Left ventricle myocardium superior (tissue), 1 donor: ENCODE measurements around the gene KCNJ5. TPM values are rescaled to one million over a fixed set of nuclear protein-coding genes. Genes with fewer than 3 reads are reported as not detected.
A peak's percentile ranks its signal among the peaks of the same experiment; 100 is the strongest.

Experiments
- ATAC-seq: fragments of 200-7000 bp; cut with Tn5 transposase; one replicate; pipeline ENCODE4 v1.9.1; 2020; ENCODE audit warnings: mild to moderate bottlenecking, moderate library complexity
- DNase-seq: peaks from one replicate; pipeline ENCODE4 v3.0.0-alpha.2; 2020
- intact Hi-C: fragments of 100-400 bp; cut with micrococcal nuclease; formaldehyde crosslinking; loops from one replicate; pipeline ENCODE4 v1.11.0; 2022
- total RNA-seq: library from RNA; stranded (reverse); fragmentation: NEBNext Ultra II Directional; extraction: Animal tissue kit (Norgen Biotek cat#: 25700); gene quantifications from one replicate; pipeline ENCODE4 v1.2.1, GENCODE V29; 2021
- donor health status: DM: no; HTN: yes; CAD: no; lungs with severe emphysema.

The KCNJ5 gene
- total RNA-seq, 1 donor from 2014 or later, result 7.2 TPM

DNA sequence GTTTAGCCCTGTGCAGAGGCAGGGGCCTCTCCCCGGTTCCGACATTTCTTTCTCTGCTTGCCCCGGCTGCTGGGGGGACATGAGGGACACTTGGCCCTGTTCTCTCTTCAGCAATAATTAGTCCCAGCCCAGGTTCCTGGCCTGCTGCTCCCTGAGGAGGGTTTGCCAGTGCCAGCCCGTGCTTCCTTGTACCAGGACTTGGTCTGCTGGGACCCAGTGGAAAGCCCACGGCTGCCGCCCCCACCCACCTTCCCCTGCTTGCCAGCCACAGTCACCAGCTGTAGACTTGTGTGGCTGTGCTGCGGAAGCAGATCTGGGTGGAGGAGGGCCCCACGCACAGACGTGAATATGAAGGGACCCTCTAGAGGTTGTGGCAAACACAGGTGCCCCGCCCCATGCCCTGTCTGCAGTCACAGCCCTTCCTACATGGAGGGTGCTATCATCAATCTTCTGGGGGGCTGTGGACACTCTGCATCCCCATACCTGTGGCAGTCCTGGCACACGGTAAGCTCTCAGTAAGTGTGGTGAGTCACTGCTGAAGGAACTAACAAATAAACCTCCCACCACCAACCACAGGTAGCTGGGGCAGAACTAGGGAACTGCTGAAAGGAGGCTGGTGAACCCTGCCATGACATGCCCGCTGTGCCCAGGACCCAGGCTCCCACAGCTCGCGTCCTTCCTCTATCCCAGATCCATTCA is 50.6 kb downstream of the KCNJ5 start:
- no peak for DNase-seq
- no peak for ATAC-seq
- intact Hi-C loops, result no loop called here

DNA sequence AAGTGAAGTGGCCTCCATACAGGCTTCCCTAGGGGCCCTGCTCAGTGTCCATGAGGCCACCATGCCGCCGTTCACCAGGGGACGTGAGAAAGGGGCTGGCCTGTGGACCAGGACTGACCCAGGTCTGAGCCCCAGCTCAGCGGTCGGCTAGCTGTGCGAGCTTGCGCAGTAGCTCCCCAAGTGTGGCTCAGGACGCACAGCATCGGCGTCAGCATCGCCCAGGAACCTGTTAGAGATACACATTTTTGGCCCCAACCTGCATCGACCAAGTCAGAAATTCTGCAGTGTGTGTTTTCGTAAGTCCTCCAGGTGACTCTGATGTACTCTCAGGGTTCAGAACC is 51.1 kb downstream of the KCNJ5 start:
- DNase-seq (no peak), ATAC-seq (no peak)
- intact Hi-C loops, result no loop called here

DNA sequence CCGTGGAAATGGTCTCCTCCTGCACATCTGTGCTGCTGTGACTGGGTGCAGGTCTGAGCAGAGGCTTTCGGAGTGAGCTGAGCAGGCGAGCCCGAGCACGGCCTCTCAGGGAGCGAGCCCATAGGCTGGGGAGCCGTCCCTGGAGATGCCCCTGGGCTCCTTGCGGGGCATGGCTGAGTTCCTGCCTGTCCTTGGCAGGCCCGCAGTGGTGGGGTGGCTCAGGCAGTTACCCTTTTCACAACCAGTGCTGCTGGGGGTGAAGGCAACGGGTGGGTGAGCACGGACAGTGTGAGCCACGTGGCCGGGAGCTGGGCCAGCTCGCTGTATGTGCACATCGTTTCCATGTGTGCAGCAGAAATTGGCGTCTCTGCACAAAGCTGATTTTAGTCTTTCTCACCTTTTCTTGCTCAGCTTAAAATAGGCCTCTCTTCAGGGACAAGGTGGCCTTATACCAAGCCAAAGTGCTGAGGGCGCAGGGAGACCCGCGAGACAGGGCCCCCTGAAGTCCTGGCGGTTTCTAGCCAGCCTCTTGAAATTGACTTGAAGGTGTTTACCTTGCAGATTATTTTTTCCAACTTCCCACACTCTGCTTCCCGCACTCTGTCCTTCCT is 51.8 kb downstream of the KCNJ5 start, which contains the start of gene TP53AIP1:
TP53AIP1 (minus strand) TSS at position 55 of the 611 bp plus-strand sequence. CDS start 5,053 bp downstream, outside the sequence.
- DNase-seq (no peak), ATAC-seq (no peak)
- intact Hi-C loops, result no loop called here

DNA sequence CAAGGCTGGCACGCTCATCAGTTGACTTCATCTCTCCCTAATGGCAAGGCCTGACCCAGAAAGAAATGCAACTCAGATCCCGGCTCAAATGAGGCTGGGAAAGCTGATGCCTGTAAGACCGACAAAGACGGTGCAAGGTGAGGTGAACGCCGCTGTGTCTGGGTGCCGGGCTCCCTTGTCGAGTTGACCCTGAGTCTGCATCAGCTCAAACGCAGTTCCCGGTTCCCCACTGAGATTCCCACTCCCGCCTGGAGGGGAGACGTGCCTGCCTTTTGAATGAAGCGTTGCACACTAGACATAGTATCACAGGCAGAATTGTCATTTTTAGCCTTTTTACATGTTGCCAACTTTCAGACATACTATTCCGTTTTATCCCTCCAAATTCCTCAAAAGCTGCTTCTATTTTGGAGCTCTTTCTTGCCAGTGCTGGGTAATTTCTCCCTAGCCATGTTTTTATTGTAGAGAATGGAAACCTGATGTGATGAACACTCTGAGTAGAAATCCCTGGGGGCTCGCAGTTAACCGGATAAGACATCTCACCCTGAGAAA is 52.3 kb downstream of the KCNJ5 start:
- ATAC-seq (no peak), DNase-seq (no peak)
- intact Hi-C loops, result no loop called here

DNA sequence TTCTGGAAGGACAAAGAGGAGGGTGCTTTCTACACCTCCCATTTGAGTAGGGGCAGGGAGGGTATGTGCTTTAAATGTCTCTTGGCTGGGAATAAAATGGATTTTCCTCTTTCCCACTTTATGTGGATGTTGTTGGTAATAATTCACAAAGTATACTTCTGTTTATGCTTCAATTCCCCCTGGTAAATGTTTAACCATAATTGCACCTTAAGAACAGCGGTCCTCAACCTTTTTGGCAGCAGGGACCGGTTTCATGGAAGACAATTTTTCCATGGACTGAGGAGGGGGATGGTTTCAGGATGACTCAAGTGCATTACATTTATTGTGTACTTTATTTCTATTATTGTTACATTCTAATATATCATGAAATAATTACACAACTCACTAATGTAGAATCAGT is 55.5 kb downstream of the KCNJ5 start:
- ATAC-seq, result no peak
- no peak for DNase-seq
- intact Hi-C loops, result no loop called here

DNA sequence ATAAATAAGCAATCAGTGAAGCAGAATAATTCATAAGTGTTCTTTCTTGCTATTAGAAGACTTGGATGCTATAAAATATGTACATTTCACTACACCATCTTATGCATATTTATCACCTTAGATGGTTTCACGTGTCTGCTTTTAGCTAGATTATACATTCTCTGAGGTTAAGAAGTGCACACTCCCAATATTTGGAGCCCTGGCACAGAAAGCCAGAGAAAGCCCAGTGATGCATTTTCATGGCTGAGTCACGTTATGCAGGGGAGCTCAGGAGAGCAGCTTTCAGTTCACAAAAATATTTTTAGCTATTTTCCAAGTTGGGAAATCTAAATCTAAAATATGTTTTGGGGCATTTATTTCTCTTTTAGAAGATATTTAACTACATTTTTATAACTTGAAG is 56.6 kb downstream of the KCNJ5 start:
- intact Hi-C loops, result no loop called here
- ATAC-seq (no peak), DNase-seq (no peak)

DNA sequence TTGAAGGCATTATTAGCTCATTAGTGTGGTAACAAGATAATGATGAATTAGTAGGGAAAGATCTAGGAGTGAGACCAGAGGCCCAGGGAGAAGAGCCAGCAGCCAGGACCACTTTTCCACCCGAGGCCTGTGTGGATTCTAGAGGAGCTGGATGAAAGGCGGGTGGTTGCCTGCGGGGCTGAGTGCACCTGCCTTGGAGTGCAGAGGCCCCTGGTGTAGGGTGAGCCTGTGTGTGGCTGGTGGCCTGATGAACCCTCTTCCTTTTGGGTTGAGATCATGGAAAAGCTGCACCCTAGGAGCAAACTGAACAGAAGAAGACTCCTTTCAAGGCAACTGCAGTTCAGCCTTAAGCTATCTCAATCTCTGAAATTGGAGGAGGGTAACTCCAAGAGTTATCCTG is 57.4 kb downstream of the KCNJ5 start:
- ATAC-seq (peak; percentile 71), DNase-seq (peak; percentile 46)
- intact Hi-C loops, result no loop called here

DNA sequence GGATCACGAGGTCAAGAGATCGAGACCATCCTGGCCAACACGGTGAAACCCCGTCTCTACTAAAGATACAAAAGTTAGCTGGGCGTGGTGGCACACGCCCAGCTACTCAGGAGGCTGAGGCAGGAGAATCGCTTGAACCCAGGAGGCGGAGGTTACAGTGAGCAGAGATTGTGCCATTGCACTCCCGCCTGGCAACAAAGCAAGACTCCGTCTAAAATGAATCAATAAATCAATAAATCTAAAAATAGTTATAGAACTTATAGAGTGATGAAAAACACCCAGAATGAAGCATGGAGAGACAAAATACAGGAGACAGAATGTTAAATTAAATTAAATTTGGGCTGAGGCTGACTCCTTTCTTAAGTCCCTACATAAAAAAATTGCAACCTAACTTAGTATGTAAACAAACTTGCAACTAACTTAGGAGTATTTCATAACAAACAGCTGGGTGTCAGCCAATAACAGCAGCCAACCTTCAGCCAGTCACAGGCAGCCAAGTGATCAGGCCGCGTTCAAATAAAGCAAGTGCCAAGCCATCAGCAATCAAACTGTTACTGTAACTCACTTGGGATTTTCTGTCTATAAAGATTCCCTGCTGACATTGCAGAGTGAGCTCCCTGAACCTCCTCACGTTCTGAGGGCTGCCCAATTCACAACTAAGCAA is 58.8 kb downstream of the KCNJ5 start:
- intact Hi-C loops, result no loop called here
- DNase-seq (no peak), ATAC-seq (no peak)

DNA sequence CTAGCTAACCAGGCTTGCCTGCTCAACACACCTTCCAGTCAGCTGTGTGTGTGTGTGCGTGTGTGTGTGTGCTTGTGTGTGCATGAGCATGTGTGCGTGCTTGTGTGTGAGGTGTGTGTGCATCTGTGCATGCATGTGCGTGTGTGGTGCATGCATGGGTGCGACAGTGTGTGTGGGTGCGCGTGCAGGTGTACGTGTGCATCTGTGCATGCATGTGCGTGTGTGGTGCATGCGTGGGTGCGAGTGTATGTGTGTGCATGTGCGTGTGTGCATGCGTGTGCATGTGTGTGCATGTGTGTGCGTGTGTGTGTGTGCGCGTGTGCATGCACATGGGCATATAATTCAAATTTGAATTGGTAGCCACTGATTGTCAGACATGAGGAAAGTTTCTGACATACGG is 62.0 kb downstream of the KCNJ5 start:
- ATAC-seq (no peak), DNase-seq (no peak)
- intact Hi-C loops, result no loop called here

DNA sequence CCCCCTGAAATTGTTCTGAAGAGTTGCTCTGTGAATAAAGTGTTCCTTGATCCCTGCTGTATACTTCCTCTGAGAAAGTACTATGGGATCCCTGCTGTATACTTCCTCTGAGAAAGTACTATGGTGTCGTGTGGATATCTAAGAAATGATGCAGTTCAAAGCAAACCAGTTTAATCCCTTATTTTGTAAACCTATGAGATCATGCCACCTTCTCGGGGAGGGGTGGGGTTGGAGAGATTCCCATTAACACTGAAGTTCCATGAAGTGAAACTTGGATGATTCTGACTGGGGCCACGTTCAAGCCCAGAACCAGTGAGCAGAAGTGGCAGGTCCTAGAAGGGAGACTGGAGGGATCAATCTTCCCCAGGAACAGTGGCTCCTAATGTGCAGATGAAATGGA is 64.5 kb downstream of the KCNJ5 start:
- intact Hi-C loops, result loop anchor here (2.0 kb wide), 1 partner anchor 71 kb away; no protein-coding TSS in a partner anchor
- ATAC-seq (no peak), DNase-seq (no peak)

DNA sequence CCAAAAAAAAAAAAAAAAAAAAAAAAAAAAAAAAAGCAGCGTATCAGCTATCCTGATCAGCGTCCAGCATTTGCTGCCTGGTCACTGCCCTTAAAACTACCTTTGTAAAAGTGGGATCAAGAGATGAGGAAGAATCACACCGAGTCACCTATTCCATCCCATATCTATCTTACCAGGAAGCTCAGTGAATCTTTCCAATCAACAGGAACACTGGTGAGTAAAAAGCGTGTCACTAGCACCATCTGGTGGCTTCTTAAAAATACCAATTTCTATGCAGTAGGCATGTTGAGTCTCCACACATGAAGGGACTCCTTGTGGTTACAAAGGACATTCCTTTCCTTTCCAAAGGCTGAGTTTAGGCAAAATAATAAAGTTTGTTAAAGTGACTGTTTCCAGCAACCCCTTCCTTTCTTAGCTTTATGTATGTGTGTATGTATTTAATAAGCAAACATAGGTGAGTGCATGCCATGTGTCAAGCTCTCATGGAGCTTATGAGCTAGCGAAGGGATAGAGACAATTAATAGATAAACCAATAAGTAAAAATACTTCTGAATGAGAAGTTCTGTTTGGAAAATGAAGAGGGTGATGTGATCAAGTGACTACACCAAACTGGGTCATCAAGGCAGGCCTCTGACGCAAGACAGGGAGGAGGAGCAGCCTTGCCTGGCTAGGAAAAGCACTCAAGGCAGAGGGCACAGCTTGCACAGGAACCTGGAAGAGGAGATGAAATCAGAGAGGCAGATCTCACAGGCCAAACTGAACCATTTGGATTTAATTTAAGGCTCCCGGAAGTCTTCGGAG is 65.4 kb downstream of the KCNJ5 start:
- DNase-seq (no peak), ATAC-seq (peak; percentile 85)
- intact Hi-C loops, result no loop called here

DNA sequence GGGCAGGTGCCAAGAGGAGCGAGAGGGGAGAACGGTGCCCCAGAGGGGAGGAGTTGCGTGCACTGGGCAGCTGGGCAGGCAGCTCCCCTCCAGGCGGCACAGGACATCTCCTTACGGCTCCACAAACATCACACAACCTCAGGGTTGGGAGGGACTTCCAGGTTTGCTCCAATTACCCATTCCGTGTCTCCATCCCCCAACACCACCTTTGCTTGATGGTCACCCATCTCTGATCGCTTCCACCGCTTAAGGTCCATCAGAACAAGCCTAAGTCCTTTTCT is 66.0 kb downstream of the KCNJ5 start:
- ATAC-seq (no peak), DNase-seq (no peak)
- intact Hi-C loops, result no loop called here

DNA sequence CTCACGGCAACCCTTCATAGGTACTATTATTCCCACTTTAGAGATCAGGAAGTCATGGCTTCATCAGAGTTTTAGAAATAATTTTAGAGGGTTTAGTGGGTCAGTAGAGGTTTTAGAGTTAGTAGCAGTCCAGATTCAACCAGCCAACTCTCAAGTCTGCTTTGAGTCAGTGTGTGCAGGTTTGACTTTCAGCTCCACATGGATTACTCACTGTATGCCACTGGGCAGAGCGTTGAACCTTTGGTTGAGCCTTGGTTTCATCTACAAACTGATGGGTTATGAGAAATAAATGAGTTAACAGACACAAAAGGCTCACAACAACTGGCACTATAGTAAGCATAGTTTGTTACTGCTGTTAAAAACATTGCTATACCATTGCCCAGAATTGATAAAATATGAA is 70.5 kb downstream of the KCNJ5 start:
- ATAC-seq, result no peak
- intact Hi-C loops, result no loop called here

DNA sequence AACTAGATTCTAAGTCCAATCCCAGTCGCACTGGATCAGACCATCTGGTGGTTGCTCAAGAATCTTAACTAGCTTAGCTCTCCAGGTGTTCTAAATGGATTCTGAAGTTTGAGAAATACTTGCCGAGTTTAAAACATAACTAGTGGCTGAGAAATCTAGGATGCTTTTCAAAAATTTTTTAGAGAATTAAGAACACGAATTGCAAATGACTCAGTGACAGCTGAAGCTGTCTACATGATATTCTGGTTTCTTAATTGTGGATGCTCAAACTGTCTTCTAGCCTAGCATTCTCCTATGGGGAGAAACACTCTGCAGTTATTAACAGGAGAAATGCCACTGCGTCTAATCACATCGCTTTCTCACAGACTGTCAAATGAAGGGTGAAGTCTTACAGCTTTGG is 71.7 kb downstream of the KCNJ5 start:
- intact Hi-C loops, result no loop called here
- ATAC-seq (no peak), DNase-seq (no peak)

More for the DNA sequence above, 70.5 kb downstream of the KCNJ5 start:
- no peak for DNase-seq

DNA sequence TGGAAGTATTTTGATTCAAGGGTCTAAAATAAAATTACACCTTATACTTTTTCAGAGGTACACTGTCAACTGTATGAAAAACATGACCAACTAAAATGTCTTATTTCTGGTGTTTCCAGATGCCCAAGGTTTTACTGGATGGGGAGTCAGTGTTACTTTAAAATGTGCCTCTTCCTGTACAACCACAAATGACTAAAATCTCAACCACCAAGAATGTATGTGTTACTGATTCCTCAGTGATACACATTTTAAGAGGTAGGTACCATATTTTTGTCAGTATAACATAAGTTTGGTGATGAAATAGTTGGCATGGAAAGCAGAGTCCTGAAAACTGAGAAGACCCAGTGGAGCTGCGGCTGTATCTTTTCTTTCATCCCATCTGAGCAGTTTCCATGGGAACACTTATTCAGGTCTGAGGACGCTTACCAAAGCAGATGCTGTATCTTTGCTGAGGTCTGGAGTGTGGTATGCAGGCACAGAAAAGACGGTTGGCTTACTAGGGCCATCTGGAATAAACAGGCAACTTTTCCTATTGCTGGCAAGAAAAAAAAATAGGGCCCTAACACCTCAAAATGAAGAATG is 72.7 kb downstream of the KCNJ5 start:
- ATAC-seq, result no peak
- intact Hi-C loops, result no loop called here
- no peak for DNase-seq

DNA sequence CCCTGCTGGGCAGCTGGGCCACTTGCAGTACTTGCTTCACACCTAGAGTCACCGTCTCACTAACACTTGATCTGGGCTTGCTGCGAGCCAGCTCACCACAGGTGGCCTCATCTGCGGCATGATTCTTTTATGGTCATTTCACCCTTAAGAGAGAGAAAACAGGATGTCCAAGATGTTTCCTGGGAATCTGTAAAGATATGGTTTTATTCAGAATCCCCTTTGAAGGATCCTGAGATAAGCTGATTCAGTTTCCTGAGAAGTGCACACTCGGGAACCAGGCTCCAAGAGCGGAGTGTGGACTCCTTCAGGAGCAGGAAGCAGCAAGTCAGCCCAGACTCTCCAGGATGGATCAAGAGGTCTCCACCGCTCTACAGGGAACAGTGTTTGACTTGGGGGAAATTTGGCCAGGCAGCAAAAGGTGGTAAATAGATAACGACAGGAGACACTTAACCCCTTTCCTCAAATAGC is 73.3 kb downstream of the KCNJ5 start:
- ATAC-seq (no peak), DNase-seq (no peak)
- intact Hi-C loops, result no loop called here

DNA sequence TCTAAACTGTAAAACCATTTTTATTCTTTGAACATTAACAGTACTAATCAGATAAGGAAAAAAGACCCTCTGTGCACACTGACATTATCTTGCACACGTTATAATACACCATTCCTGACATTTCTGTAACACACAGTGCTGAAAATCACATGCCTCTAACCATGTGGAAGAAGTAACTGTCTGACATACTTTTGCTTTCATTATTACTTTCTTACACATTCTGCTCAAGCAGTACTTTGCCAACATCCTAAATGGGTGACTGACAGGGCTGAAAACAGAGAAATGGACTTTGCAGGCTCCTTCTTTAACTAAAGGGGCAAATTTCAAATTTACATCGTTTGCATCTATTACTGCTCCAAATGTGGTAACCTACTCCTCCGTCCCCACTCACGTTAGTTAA is 74.3 kb downstream of the KCNJ5 start:
- DNase-seq (no peak), ATAC-seq (no peak)
- intact Hi-C loops, result no loop called here

DNA sequence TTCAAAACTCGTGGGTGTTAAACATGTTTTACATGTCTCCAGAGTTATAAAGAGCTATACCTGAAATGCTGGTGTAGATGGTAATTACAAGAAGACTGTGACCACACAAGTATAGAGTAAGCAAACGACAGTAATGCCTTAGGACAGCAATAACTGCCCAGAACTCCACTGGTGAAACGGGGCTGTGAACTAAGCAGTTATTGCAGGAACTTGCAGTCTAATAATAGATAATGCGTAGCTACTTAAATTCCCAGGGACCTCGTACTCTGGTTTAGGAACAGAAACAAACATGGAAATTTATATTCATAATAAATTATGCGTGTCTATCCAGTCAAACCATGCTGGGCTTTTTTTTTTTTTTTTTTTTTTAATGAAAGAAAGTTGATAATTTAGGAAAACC is 76.4 kb downstream of the KCNJ5 start:
- ATAC-seq (peak; percentile 66), DNase-seq (no peak)
- intact Hi-C loops, result no loop called here

DNA sequence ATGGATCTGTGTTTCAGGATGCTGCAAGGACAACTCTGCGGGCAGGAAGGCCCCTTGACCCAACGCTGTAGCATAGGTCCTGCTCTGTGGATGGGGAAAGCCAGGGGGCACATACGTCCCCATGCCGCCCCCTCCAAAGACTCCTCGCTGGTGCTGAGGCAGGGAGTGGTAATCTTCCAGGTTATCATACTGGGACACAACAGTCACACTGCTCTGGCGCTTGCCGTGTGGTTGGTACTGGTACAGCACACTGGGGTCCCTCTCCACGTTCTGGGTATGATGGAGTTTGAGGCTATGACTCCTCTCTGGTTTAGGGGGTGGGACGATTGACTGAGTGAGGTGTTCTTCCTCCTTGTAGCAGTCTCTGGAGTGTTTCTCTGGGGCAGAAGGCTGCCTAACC is 77.8 kb downstream of the KCNJ5 start:
- intact Hi-C loops, result no loop called here

More for the DNA sequence above, 77.8 kb downstream of the KCNJ5 start:
- DNase-seq (no peak), ATAC-seq (no peak)
